GM23338 (cell line): Measurements from ENCODE around the gene ACO2. TPM values are rescaled to one million over a fixed set of nuclear protein-coding genes. Genes with fewer than 3 reads are reported as not detected.

Experiments used
- ATAC-seq: fragments of 200-7000 bp; cut with Tn5 transposase; 3 replicates; pipeline ENCODE4 v1.9.1; 2020
- DNase-seq: peaks from one replicate; pipeline ENCODE4 v3.0.0-alpha.2; 2015; ENCODE audit warnings: low spot score
- H2AFZ ChIP-seq: fragments of 200-600 bp; sonication (generic); 2 replicates; pipeline ENCODE4 v1.8.0; 2016; ENCODE audit warnings: antibody characterized with exemption, mild to moderate bottlenecking, moderate library complexity
- H3F3A ChIP-seq: fragments of 200-600 bp; sonication (generic); replicated peaks from 2 replicates; pipeline ENCODE4 v1.8.0; 2017; ENCODE audit warnings: antibody characterized with exemption, mixed run types, low read depth
- H3K27ac ChIP-seq: fragments of 200-600 bp; sonication (generic); 2 replicates; pipeline ENCODE4 v1.6.1; 2016; ENCODE audit warnings: low read depth
- H3K27me3 ChIP-seq: fragments of 200-600 bp; sonication (generic); 2 replicates; pipeline ENCODE4 v1.8.0; 2016; ENCODE audit warnings: mild to moderate bottlenecking, mixed run types, moderate library complexity; ENCODE audit not compliant: insufficient read depth
- H3K36me3 ChIP-seq: fragments of 200-600 bp; sonication (generic); 2 replicates; pipeline ENCODE4 v1.8.0; 2016; ENCODE audit warnings: mild to moderate bottlenecking; ENCODE audit not compliant: insufficient read depth
- H3K4me1 ChIP-seq: fragments of 200-600 bp; sonication (generic); 2 replicates; pipeline ENCODE4 v1.8.0; 2016; ENCODE audit warnings: mild to moderate bottlenecking, moderate library complexity; ENCODE audit not compliant: insufficient read depth
- H3K4me2 ChIP-seq: fragments of 200-600 bp; sonication (generic); 2 replicates; pipeline ENCODE4 v1.7.1; 2017; ENCODE audit warnings: mixed run types
- H3K4me3 ChIP-seq: fragments of 200-600 bp; sonication (generic); 2 replicates; pipeline ENCODE4 v1.6.1; 2016; ENCODE audit warnings: mixed run types
- H3K79me2 ChIP-seq: fragments of 200-600 bp; sonication (generic); replicated peaks from 2 replicates; pipeline ENCODE4 v1.8.0; 2017; ENCODE audit warnings: mild to moderate bottlenecking; ENCODE audit not compliant: insufficient read depth
- H3K9me2 ChIP-seq: fragments of 200-600 bp; sonication (generic); 2 replicates; pipeline ENCODE4 v1.8.0; 2017; ENCODE audit not compliant: insufficient read depth
- H4K20me1 ChIP-seq: fragments of 200-600 bp; sonication (generic); replicated peaks from 2 replicates; pipeline ENCODE4 v1.8.0; 2017; ENCODE audit warnings: mild to moderate bottlenecking; ENCODE audit not compliant: insufficient read depth
- H3K27ac Mint-ChIP-seq: 2 replicates; pipeline ENCODE4 v1.8.0; 2020; ENCODE audit warnings: inconsistent platforms, mild to moderate bottlenecking, moderate library complexity, mixed read lengths
- H3K27me3 Mint-ChIP-seq: 3 replicates; pipeline ENCODE4 v1.8.0; 2022; ENCODE audit warnings: low read depth, mild to moderate bottlenecking, moderate library complexity, mixed read lengths, inconsistent platforms; ENCODE audit not compliant: insufficient read depth, poor library complexity
- H3K36me3 Mint-ChIP-seq: 3 replicates; pipeline ENCODE4 v1.8.0; 2021; ENCODE audit warnings: low read depth, mild to moderate bottlenecking, inconsistent platforms, moderate library complexity, mixed read lengths
- H3K4me1 Mint-ChIP-seq: 3 replicates; pipeline ENCODE4 v1.8.0; 2020; ENCODE audit warnings: mild to moderate bottlenecking, inconsistent platforms, mixed read lengths
- H3K4me3 Mint-ChIP-seq: 3 replicates; pipeline ENCODE4 v1.8.0; 2021; ENCODE audit warnings: moderate library complexity, mild to moderate bottlenecking, inconsistent platforms, mixed read lengths
- H3K9me3 Mint-ChIP-seq: 3 replicates; pipeline ENCODE4 v1.8.0; 2020; ENCODE audit warnings: moderate library complexity, mild to moderate bottlenecking, inconsistent platforms, mixed read lengths
- CREB1 ChIP-seq: fragments of 250-450 bp; sonication (Bioruptor Pico); IDR thresholded peaks from 2 replicates; pipeline ENCODE4 v1.5.0; 2020; ENCODE audit warnings: low read depth, mild to moderate bottlenecking, moderate library complexity
- EZH2 ChIP-seq: fragments of 200-600 bp; sonication (generic); IDR thresholded peaks from one replicate; pipeline ENCODE4 v1.8.0; 2017; ENCODE audit warnings: antibody characterized with exemption, mild to moderate bottlenecking, low read depth; ENCODE audit not compliant: unreplicated experiment
- EZH2phosphoT487 ChIP-seq: fragments of 200-600 bp; sonication (generic); IDR thresholded peaks from one replicate; pipeline ENCODE4 v1.8.1; 2018; ENCODE audit warnings: antibody characterized with exemption; ENCODE audit not compliant: unreplicated experiment
- POLR2AphosphoS5 ChIP-seq: IDR thresholded peaks from 2 replicates; pipeline ENCODE4 v1.6.1; 2016; ENCODE audit warnings: antibody characterized with exemption, low read depth
- STAT1 ChIP-seq: IDR thresholded peaks from one replicate; pipeline ENCODE4 v1.6.1; 2016; ENCODE audit warnings: antibody characterized with exemption; ENCODE audit not compliant: unreplicated experiment
- polyA plus RNA-seq: library from polyadenylated mRNA; unstranded; fragments of >200 nt; fragmentation: Nextera tagmentation; extraction: Ambion mirVana; gene quantifications from 2 replicates; pipeline ENCODE4 v1.2.1, GENCODE V29; 2016
- total RNA-seq: library from RNA; depleted of rRNA; stranded (reverse); fragments of >200 nt; shearing (Covaris generic); gene quantifications from 2 replicates; pipeline ENCODE4 v1.2.3, GENCODE V29; 2014
- TF ChIP-seq, protein P1 (sequence below), 2 experiments: fragments of 200-600 bp in 1 of 2; sonication (generic) in 1 of 2; conservative IDR thresholded peaks; 2 replicates each; pipeline versions ENCODE4 v1.5.1 to v1.6.1; 2016 to 2017; ENCODE audit warnings: antibody characterized with exemption in 2 of 2, low read depth in 2 of 2, mild to moderate bottlenecking in 2 of 2, moderate library complexity in 1 of 2

Gene ACO2
- total and polyA plus RNA-seq, 2 experiments from 2014 or later = 36.2 to 79.7 TPM

DNA sequence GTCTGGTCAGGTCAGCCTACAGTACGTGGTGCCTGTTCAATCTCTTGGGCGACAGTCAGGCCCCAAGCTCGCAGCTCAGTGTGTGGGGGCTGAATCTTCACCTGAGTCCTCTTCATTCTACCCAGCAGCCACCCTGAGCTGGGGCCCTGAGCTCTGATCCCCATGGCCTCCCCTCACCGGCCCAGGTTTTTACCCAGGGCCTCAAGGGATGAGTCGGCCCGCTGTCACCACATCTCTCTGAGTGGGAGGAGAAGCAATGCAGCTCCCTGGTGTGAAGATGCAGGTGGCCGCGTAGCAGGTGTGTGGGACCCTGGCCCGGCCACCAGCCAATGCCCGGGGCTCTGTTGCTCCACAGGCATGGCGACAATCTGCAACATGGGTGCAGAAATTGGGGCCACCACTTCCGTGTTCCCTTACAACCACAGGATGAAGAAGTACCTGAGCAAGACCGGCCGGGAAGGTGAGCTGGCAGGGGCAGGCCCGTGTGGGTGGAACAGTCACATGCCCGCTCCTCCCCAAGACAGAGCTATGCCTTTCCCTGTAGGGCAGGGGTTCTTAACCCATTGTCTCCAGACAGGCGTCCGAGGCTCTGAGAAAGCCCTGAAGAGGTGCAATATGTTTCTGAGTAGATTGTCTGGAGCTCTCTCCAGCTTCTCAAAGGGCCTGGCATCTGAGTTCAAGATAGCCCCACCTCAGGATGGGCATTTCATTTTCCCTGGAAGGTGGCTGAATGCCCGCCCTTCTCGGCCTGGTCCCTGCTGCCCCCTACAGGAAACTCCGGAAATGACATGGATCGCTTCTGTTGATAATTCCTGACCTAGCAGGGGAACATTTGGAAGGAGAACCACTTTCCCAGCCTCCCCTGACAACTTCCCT is 48.5 kb downstream of the ACO2 start:
- Histone ChIP-seq H3K9me2 (no peaks in the 10 kb centered on the region), H3K4me3 (no peak overlapping the region), H3K4me2 (no peak overlapping the region), H3K36me3 (peaks cover 3% of the 10 kb centered on the region; the same call in 1 of the 2 replicates), H3K27me3 (no peaks in the 10 kb centered on the region), H3K4me1 (peaks cover 10% of the 10 kb centered on the region), H3K27ac (no peak overlapping the region), H2AFZ (no peak overlapping the region), H3K79me2 (no peaks in the 10 kb centered on the region), H4K20me1 (no peaks in the 10 kb centered on the region; the same call in 1 of the 2 replicates), H3F3A (peaks cover 15% of the 10 kb centered on the region)
- Mint-ChIP-seq H3K27ac (peak overlapping the region; percentile 31; the same call in 1 of the 2 replicates), H3K4me3 (no peak overlapping the region), H3K36me3 (peaks cover 26% of the 10 kb centered on the region), H3K9me3 (no peaks in the 10 kb centered on the region), H3K4me1 (peaks cover 15% of the 10 kb centered on the region), H3K27me3 (peaks cover 9% of the 10 kb centered on the region)
- DNase-seq (peak; percentile 83), ATAC-seq (peak; percentile 26)
- no peak for TF ChIP-seq CREB1 (CRISPR knock-in tag)
- TF ChIP-seq, protein P1, sequence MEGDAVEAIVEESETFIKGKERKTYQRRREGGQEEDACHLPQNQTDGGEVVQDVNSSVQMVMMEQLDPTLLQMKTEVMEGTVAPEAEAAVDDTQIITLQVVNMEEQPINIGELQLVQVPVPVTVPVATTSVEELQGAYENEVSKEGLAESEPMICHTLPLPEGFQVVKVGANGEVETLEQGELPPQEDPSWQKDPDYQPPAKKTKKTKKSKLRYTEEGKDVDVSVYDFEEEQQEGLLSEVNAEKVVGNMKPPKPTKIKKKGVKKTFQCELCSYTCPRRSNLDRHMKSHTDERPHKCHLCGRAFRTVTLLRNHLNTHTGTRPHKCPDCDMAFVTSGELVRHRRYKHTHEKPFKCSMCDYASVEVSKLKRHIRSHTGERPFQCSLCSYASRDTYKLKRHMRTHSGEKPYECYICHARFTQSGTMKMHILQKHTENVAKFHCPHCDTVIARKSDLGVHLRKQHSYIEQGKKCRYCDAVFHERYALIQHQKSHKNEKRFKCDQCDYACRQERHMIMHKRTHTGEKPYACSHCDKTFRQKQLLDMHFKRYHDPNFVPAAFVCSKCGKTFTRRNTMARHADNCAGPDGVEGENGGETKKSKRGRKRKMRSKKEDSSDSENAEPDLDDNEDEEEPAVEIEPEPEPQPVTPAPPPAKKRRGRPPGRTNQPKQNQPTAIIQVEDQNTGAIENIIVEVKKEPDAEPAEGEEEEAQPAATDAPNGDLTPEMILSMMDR (conservative IDR thresholded peaks at IDR 0.05; ENCODE audit: low read depth in 2 of 2) = peak; percentile 92 to 93

DNA sequence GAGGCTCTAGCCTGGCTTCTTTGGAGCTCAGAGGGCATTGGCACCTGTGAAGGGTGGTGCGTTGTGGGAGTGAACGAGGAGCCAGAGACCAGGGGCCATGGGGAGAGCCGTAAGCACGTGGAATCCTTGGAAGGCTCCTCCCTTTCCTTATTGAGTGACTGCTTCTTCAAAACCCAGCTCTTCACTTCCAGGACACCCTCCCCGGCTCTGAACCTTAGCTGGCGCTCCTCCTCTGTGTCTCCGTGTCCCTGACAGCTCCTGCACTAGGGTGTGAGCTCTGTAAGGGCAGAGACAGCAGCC is 49.1 kb downstream of the ACO2 start:
- Histone ChIP-seq H3F3A (peaks cover 16% of the 10 kb centered on the region), H3K27ac (no peak overlapping the region; the same call in 1 of the 2 replicates), H3K4me3 (no peak overlapping the region), H3K4me1 (peaks cover 6% of the 10 kb centered on the region), H3K9me2 (no peaks in the 10 kb centered on the region), H3K79me2 (no peaks in the 10 kb centered on the region), H2AFZ (no peak overlapping the region), H3K4me2 (no peak overlapping the region), H3K27me3 (no peaks in the 10 kb centered on the region), H4K20me1 (no peaks in the 10 kb centered on the region; the same call in 1 of the 2 replicates), H3K36me3 (peaks cover 3% of the 10 kb centered on the region; the same call in 1 of the 2 replicates)
- no peak for ATAC-seq
- Mint-ChIP-seq H3K27ac (no peak overlapping the region), H3K4me3 (no peak overlapping the region), H3K36me3 (peaks cover 23% of the 10 kb centered on the region), H3K27me3 (peaks cover 9% of the 10 kb centered on the region), H3K4me1 (peaks cover 9% of the 10 kb centered on the region), H3K9me3 (no peaks in the 10 kb centered on the region)
- DNase-seq = no peak
- TF ChIP-seq POLR2AphosphoS5 (no peak), STAT1 (no peak), EZH2 (no peak)

DNA sequence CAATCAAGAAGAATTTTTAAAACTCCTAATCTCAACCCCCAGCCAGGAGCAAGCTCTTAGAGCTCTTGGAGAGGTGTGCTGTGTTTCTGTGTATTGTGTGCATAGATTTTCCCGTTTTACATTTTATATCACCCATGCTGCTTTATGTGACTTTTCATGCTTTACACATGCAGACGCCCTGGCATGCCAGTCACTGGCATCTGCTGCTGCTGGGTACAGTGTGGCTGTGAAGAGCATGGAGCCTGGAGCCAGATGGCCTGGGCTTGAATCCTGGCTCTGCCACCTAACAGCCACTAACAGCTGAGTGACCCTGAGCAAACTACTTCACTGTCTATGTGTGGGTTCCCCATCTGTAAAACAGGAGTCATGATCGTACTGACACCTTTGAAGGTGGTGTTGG is 52.2 kb downstream of the ACO2 start:
- Histone ChIP-seq H3K79me2 (no peaks in the 10 kb centered on the region), H4K20me1 (peaks cover 5% of the 10 kb centered on the region), H3K27me3 (no peaks in the 10 kb centered on the region), H3K4me3 (no peak overlapping the region), H3K27ac (no peak overlapping the region), H3F3A (peaks cover 24% of the 10 kb centered on the region), H3K4me2 (no peak overlapping the region), H3K4me1 (no peaks in the 10 kb centered on the region), H3K9me2 (no peaks in the 10 kb centered on the region), H3K36me3 (peaks cover 3% of the 10 kb centered on the region; the same call in 1 of the 2 replicates), H2AFZ (no peak overlapping the region)
- Mint-ChIP-seq H3K4me3 (no peak overlapping the region), H3K9me3 (no peaks in the 10 kb centered on the region), H3K4me1 (no peaks in the 10 kb centered on the region; the same call in 2 of the 3 replicates), H3K27me3 (peaks cover 26% of the 10 kb centered on the region), H3K36me3 (peaks cover 25% of the 10 kb centered on the region), H3K27ac (no peak overlapping the region)
- no peak for TF ChIP-seq EZH2phosphoT487
- ATAC-seq = no peak
- DNase-seq = no peak
